ENCODE data around the gene HEXB. TPM values are rescaled to one million over a fixed set of nuclear protein-coding genes. Genes with fewer than 3 reads are reported as not detected.

The HEXB gene
- total and polyA plus RNA-seq, 2 donors (not counting 3 experiments of a cell fraction or from before 2014, with no cell fraction given) = 128 to 182 TPM

DNA sequence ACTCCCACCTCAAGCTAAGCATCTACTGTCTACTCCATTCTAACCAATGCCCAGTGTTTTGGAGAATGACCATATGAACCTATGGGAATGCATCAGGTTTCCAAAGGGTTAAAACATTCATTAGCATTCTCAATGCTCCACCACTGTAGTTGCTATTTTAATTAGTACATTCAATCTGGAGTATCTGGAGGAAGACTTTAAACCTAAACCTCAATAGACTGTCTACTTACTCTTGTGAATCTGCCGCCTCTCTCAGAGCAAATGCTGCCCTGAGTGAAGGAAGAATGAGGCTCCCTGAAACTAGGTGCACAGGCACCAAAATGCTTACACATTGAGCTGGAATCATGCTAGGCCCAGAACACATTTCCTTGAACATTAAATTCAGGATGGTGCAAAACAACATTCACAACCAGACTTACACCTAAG is 46.5 kb upstream of the HEXB start:
- no peaks in the 10 kb centered on the region for H3K27me3 ChIP-seq (ENCODE audit: control insufficient read depth in 2 of 2, insufficient read depth in 2 of 2, low read length in 2 of 2)
- no TSS peak for BruUV-seq (replicated peaks)
- DNase-seq (ENCODE audit: low read depth, low spot score) (no peak), FAIRE-seq (no peak)
- no peaks in the 10 kb centered on the region for H3K9me3 ChIP-seq (replicated peaks; ENCODE audit: control insufficient read depth, insufficient read depth, low read length)
- no peak overlapping the region for H2AFZ ChIP-seq (ENCODE audit: low read depth, low read length)
- H3K9me1 ChIP-seq (replicated peaks; ENCODE audit: control insufficient read depth, extremely low read depth, insufficient read depth, low read length) = no peaks in the 10 kb centered on the region
- peak overlapping the region; percentile 81 to 98 (median 82) for H3K4me3 ChIP-seq (replicated peaks in 1 of 3; ENCODE audit: insufficient read depth in 1 of 3, low read depth in 1 of 3, low read length in 3 of 3)
- peak overlapping the region; percentile 82 for H3K9ac ChIP-seq (replicated peaks; ENCODE audit: extremely low read depth, insufficient read depth, low read length)
- POLR2A ChIA-PET = no interaction called here
- H3K4me1 ChIP-seq (ENCODE audit: control insufficient read depth, extremely low read depth, insufficient read depth, low read length) = peaks cover 58% of the 10 kb centered on the region
- intact Hi-C loops (cut with micrococcal nuclease) (no loop called here), dilution Hi-C loops (cut with MboI; ENCODE audit: extremely low pct_ligation_motif_present, low sequenced_read_pairs) (no loop called here)
- peak overlapping the region; percentile 94 for H3K4me2 ChIP-seq (ENCODE audit: insufficient read depth, low read length)
- H3K27ac ChIP-seq (ENCODE audit: insufficient read depth, low read depth, low read length) = peak overlapping the region; percentile 91
- no peaks in the 10 kb centered on the region for H4K20me1 ChIP-seq (replicated peaks; ENCODE audit: control insufficient read depth, extremely low read depth, insufficient read depth, low read length)
- peaks cover 18% of the 10 kb centered on the region in 2 experiments for H3K36me3 ChIP-seq (ENCODE audit: control insufficient read depth in 2 of 2, extremely low read depth in 1 of 2, insufficient read depth in 2 of 2, low read length in 2 of 2)
- CTCF ChIA-PET = interaction anchor here (0.8 to 7.4 kb wide), 5 partner anchors 12 to 736 kb away, joined by 3 to 78 read pairs (median 3); no protein-coding TSS in a partner anchor
- no peak for TF ChIP-seq MYC (IDR thresholded peaks at IDR 0.05; ENCODE audit: low read depth, low read length)
- TF ChIP-seq, protein P1, sequence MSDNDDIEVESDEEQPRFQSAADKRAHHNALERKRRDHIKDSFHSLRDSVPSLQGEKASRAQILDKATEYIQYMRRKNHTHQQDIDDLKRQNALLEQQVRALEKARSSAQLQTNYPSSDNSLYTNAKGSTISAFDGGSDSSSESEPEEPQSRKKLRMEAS (IDR thresholded peaks at IDR 0.05; ENCODE audit: insufficient read depth, insufficient read length) = no peak
- TF ChIP-seq JUN (IDR thresholded peaks at IDR 0.05; ENCODE audit: borderline replicate concordance, insufficient read depth, insufficient read length, low read depth) = no peak
- TF ChIP-seq GATA2 (IDR thresholded peaks at IDR 0.05; ENCODE audit: insufficient read depth, insufficient read length, low read depth, low read length) = no peak
- no peak for TF ChIP-seq POLR2A (IDR thresholded peaks at IDR 0.05; ENCODE audit: low read depth, low read length)
- no peak for TF ChIP-seq EZH2 (IDR thresholded peaks at IDR 0.05; ENCODE audit: borderline replicate concordance, low read depth, low read length, severe bottlenecking)
- no peak for TF ChIP-seq FOS (IDR thresholded peaks at IDR 0.05; ENCODE audit: borderline replicate concordance, insufficient read depth, low read length)
- no peak for TF ChIP-seq POLR2AphosphoS5 (IDR thresholded peaks at IDR 0.05; ENCODE audit: insufficient read depth, low read depth, low read length)
- TF ChIP-seq, protein P2, sequence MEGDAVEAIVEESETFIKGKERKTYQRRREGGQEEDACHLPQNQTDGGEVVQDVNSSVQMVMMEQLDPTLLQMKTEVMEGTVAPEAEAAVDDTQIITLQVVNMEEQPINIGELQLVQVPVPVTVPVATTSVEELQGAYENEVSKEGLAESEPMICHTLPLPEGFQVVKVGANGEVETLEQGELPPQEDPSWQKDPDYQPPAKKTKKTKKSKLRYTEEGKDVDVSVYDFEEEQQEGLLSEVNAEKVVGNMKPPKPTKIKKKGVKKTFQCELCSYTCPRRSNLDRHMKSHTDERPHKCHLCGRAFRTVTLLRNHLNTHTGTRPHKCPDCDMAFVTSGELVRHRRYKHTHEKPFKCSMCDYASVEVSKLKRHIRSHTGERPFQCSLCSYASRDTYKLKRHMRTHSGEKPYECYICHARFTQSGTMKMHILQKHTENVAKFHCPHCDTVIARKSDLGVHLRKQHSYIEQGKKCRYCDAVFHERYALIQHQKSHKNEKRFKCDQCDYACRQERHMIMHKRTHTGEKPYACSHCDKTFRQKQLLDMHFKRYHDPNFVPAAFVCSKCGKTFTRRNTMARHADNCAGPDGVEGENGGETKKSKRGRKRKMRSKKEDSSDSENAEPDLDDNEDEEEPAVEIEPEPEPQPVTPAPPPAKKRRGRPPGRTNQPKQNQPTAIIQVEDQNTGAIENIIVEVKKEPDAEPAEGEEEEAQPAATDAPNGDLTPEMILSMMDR (IDR thresholded peaks at IDR 0.05; ENCODE audit: extremely low read depth in 1 of 2, insufficient read depth in 1 of 2, low read depth in 1 of 2, low read length in 2 of 2) = no peak
- H3K79me2 ChIP-seq (ENCODE audit: control insufficient read depth, insufficient read depth, low read length) = peaks cover 61% of the 10 kb centered on the region
